GM19099 (cell line): ENCODE measurements around the gene CLIC4.

Experiments
- POLR2A ChIP-seq: IDR thresholded peaks from 3 replicates; pipeline ENCODE4 v1.6.1; 2011; ENCODE audit warnings: low read depth; ENCODE audit not compliant: insufficient read length; ENCODE audit errors: extremely low read depth

Gene CLIC4

GRCh38 chr1:24737368-24738117 is 7.7 kb upstream of the CLIC4 start:
- no peak for TF ChIP-seq POLR2A

GRCh38 chr1:24739241-24739640 is 6.0 kb upstream of the CLIC4 start:
- TF ChIP-seq POLR2A = no peak

GRCh38 chr1:24742090-24742938 is 2.9 kb upstream of the CLIC4 start:
- TF ChIP-seq POLR2A = no peak

GRCh38 chr1:24743404-24744211 is 1.6 kb upstream of the CLIC4 start:
- TF ChIP-seq POLR2A = no peak

- TF ChIP-seq POLR2A = no peak
These were observed 615 bp downstream of the CLIC4 start for GRCh38 chr1:24745711-24746413.

- no peak for TF ChIP-seq POLR2A
These were observed 3.2 kb downstream of the CLIC4 start for GRCh38 chr1:24748191-24749121.

GRCh38 chr1:24749252-24749651 is 4.0 kb downstream of the CLIC4 start:
- no peak for TF ChIP-seq POLR2A

GRCh38 chr1:24749886-24750285 is 4.6 kb downstream of the CLIC4 start:
- TF ChIP-seq POLR2A = no peak

GRCh38 chr1:24751833-24752232 is 6.6 kb downstream of the CLIC4 start:
- no peak for TF ChIP-seq POLR2A

GRCh38 chr1:24752305-24752704 is 7.1 kb downstream of the CLIC4 start:
- no peak for TF ChIP-seq POLR2A

GRCh38 chr1:24754229-24754628 is 9.0 kb downstream of the CLIC4 start:
- TF ChIP-seq POLR2A = no peak

- TF ChIP-seq POLR2A = no peak
These were observed 11.1 kb downstream of the CLIC4 start for GRCh38 chr1:24756395-24756794.

GRCh38 chr1:24759492-24759891 is 14.2 kb downstream of the CLIC4 start:
- TF ChIP-seq POLR2A = no peak

GRCh38 chr1:24761582-24761981 is 16.3 kb downstream of the CLIC4 start:
- TF ChIP-seq POLR2A = no peak

GRCh38 chr1:24762133-24762676 is 17.0 kb downstream of the CLIC4 start:
- TF ChIP-seq POLR2A = no peak
